Measurements from ENCODE around the gene IL1RAPL2.
"Not testable (repeated sequence)": the region's sequence is repeated elsewhere in the genome, so short reads cannot be mapped to it uniquely, and the experiment has no call there.

IL1RAPL2 gene

DNA sequence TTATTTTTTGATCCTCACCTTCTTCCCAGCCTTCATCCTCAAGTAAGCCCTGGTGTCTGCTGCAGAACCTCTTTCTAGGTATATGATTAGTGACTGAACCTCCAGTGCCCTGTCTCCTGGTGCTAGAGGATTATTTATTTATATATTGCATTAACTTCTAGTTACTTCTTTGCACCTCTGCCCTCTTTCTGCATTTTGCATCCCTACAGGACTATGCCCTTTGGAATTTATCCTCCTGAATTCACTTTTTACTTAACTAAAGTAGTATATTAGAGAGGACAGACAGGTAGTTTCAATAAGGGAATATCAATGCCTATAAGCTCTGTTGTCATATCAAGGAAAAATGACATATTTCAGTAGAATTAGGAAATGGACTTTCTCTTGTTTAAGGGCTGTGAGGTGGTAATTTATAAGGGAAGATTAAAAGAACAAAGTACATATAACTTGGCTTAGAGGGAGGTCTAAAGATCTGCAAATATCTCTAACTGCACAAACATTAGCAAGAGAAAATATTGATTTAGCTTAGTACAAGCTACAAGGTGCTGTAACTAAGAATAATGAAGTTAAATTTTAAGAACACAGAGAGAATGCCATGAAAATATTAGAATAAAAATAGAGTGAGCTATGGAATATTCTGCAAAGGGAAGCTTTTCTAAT lies 472.8 kb downstream of the IL1RAPL2 start:
- DNase-seq: no peak

GRCh38 chrX:105050921-105051320 lies 484.9 kb downstream of the IL1RAPL2 start:
- no peak for DNase-seq

DNA sequence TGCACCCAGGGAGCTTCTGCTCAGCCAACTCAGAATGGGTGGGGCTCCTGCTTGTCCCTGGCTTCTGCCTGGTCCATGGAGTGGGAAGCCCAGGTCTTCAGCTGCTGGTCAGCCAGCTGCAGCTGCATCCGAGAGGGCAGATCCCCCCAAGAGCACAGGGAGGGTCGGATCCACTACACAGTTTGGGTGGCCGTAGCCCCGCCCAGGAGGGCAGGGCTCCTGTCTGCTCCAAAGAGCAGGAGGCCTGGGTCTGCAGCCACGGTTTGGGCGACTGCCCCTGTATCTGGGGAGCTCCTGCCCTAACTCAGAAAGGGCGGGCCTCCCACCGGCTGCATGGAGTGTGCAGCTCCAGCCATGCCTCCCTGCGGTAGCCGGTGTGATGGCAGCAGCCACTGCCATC lies 485.4 kb downstream of the IL1RAPL2 start:
- DNase-seq: no peak

- DNase-seq: no peak
Observed at GRCh38 chrX:105052926-105053325, 486.9 kb downstream of the IL1RAPL2 start.

DNA sequence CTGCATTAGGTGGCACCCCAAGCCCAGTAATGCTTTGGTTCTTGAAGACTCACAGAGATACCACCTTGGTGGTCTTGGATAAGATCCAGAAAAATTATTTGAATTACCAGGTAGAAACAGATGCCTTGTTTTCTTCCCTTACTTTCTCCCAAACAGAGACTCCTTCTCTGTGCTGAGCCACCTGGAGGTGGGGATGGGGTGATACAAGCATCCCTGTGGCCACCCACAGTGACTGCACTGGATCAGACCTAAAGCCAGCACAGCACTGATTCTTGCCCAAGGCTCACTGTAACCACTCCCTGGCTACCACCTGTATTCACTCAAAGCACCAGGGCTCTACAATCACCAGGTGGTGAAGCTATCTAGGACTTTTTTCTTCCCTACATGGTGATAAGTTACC lies 497.7 kb downstream of the IL1RAPL2 start:
- no peak for DNase-seq

DNA sequence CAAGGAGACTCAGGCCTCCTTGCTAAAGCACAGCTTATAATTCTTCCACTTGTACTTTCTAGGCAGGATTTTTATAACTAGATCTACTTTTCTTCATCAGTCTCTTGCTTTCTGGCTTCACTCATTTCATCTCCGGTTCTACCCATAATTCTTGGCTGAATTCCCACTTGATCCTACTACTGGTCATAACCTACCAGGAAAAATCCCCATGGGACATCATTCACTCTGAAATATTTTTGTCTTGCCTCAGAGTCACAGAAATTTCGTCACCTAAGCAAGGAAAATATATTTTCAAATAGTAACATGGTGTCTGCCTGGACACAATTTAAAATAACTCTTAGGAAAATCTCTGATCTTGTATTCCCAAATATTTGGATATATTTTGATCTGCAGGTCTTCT lies 532.2 kb downstream of the IL1RAPL2 start:
- no peak for DNase-seq

GRCh38 chrX:105098812-105099211 lies 532.8 kb downstream of the IL1RAPL2 start:
- no peak for DNase-seq

DNA sequence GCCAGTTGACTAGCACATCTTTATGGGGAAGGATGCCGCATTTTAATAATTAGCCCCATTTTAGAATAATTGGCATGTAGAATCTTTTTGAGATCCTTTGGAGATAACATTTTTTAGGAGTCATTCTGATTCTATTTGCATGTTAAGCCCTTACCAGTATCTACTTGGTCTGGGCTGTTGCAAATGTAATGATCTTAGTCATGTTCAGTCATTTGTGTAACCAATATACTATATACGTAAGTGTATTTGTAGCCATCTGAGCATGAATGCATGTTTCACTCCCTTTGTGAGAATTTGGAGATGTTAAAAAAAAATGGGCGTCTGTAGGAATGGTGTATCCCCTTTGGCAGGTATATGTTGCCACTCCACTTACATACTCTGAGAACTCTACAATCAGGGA lies 535.4 kb downstream of the IL1RAPL2 start:
- DNase-seq: no peak

- no peak for DNase-seq
Observed at GRCh38 chrX:105109936-105110335, 543.9 kb downstream of the IL1RAPL2 start.

DNA sequence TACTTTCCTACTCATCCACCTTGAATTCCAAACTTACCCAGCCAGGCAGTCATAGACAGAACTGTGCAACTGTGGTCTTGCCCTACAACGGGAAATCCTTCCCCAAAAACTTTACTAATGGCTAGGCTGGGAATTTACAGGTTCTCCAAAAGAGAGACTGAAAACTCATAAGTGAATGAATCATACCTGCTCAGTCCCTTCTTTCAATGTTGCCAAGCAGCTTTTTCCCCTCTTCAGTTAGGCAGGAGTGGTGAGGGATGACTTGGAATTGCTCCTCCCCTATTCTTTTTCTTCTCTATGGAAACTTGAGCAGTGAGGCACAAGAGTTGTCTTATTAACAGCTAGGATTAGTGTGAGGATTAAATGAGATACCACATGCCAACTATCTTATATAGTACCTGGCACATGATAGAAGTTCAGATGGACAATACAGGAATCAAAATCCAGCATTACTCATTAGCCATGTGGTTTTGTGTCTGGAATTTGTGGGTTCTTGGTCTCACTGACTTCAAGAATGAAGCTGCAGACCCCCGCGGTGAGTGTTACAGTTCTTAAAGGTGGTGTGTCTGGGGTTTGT lies 548.6 kb downstream of the IL1RAPL2 start:
- no peak for DNase-seq

- DNase-seq: not testable (repeated sequence)
Observed at GRCh38 chrX:105115596-105116320, 549.8 kb downstream of the IL1RAPL2 start.

DNA sequence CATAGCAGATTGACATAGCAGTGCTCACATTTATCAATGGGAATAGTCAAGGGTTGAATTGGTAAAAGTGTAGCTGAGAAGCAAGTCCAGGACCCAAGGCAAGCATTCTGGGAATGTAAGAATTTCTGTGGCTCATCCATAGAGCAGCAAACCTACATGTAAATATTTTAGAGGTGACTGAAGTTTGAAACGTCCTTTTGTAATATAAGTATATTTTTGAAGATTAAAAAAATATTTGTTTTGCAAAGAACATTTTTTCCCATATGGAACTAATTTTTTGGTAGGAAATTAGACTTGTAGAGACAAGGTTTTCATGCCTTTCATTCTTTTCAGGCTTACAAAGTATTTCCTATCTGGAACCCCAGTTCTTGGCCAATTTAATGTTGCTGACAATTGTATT lies 550.5 kb downstream of the IL1RAPL2 start:
- DNase-seq: no peak

DNA sequence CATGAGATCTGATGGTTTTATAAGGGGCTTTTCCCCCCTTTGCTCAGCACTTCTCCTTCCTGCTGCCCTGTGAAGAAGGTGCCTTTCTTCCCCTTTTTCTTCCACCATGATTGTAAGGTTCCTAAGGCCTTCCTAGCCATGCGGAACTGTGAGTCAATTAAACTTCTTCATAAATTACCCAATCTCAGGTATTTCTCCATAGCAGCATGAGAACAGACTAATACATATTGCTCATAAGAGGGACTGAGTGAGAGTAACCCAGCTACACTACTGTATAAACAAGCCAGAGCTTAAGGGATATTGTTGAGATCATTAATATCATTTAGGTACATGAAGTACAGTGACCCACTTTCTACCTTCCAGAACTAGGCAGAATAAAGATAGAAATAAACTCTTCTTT lies 551.6 kb downstream of the IL1RAPL2 start:
- DNase-seq: no peak

- no peak for DNase-seq
Observed at GRCh38 chrX:105120463-105120862, 554.5 kb downstream of the IL1RAPL2 start.

DNA sequence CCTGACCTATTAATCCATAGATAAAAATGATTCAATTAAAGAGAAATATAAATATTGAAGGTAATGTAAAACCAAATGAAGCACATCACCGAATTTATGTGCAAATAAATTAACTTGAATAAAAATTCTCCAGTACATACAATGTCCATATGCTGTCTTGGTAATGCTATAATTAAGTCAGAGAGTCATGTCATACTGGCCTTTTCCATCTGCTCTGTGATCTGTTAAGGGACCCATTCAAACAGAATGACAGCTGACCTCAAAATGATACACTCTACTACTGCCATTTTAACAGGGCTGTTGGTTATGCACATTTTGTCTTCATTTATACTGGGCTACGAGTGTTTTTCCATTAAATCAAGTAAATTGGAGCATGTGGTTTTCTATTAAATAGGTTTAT lies 555.2 kb downstream of the IL1RAPL2 start:
- DNase-seq: no peak

GRCh38 chrX:105126201-105126600 lies 560.2 kb downstream of the IL1RAPL2 start:
- DNase-seq: no peak

DNA sequence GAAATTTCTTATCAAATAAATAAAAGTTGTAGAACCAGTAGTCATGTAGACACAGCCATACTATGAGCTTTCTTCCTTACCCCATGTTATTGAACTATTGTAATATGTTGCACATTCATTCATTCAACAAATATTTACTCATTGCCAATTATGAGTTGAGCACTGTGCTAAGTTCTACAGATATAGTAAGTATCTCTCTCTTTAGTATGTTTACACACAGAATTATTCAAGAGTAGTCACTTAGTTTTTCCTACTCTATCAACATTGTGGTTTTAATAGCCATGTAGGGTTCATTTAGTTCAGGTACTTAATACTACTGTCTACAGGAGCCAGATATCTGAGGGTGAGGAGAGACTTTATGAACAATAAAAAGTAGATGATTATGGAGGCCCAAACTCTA lies 568.3 kb downstream of the IL1RAPL2 start:
- DNase-seq: no peak

DNA sequence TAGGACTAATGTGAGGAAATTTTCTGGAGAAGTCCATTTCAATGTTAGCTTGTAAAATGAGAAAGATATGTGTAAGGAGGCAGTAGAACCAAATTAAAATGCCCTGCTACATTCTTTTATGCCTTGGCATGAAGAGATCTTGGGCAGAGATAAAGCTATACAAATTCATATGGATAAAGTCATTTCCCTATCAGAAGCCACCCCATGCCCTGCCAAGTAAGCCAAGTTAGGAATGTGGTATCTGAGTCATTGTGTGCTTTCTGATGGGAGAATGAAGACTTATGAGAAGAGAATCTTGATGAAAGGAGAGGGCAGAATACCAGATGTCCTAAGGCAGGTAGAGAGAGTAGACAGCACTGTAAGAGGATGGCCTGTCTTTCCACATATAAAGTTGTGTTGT lies 570.8 kb downstream of the IL1RAPL2 start:
- no peak for DNase-seq

DNA sequence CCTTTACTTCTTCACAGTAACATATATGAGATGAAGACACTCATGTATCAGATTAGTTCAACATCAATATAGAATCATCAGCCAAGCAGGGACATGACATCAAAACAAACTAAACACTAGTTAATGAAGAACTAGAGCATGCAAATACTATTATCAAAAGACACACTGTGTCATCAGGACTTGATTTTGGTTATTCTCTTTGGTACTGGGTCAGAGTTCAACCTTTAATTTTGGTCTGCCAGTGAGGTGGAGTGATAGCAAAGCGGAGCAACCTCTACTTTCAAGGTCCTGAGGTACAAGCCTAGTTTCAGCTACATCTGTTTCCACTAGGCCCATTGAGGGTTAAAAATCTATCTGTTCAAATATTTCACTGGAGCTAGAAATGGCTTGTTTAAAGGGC lies 584.0 kb downstream of the IL1RAPL2 start:
- no peak for DNase-seq

DNA sequence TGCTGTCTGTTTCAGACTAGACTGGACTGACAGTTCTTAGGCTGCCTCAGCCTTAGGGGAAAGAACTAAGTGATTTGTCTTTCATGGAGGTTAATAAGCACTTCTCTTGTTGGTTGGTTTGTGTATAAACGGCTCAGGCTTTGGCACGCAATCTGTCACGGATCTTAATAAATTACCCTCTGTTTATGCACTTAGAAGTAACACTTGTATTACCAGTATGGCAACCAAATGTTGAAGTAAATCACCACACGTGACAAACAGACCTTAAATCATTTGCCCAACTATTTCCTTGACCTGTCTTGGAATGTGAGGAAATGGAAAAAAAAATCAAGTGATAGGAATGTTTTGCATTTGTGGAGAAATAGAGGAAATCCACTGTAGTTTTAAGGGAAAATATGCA lies 584.6 kb downstream of the IL1RAPL2 start:
- no peak for DNase-seq

DNA sequence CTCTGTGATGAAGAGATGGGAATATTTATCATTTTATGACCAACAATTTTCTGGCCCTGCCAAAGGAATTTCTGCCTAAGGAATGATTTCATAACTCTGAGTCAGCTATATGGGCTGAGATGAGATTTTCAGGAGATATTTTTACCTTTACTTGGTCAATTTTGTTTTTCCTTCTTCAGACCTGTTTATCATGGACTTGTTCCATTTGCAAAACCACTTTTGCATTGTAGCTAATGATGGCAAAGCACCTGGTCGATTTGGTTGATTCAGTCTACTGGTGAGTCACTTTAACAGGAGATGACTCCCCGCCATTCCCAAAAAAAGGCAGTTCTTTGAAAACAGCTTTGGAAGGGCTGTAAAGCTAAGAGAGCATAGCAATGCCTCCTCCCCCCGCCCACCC lies 601.2 kb downstream of the IL1RAPL2 start:
- no peak for DNase-seq

- DNase-seq: no peak
Observed at GRCh38 chrX:105168577-105168976, 602.6 kb downstream of the IL1RAPL2 start.

- no peak for DNase-seq
Observed at GRCh38 chrX:105173071-105173470, 607.1 kb downstream of the IL1RAPL2 start.

GRCh38 chrX:105179644-105180043 lies 613.6 kb downstream of the IL1RAPL2 start:
- DNase-seq: no peak

DNA sequence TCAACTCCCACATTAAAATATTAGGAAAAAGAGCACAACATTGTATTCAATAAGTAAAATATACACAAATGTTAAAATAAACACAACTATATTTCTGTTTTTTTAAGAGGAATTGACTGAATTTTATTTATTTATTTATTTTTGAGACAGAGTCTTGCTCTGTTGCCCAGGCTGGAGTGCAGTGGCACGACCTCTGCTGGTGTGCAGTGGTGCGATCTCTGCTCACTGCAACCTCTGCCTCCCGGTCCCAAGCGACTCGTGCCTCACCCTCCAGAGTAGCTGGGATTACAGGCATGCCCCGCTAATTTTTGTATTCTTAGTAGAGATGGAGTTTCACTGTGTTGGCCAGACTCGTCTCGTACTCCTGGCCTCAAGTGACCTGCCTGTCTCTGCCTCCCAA lies 623.1 kb downstream of the IL1RAPL2 start:
- no peak for DNase-seq
